ENCODE measurements around the gene C1orf116.

Gene C1orf116

DNA sequence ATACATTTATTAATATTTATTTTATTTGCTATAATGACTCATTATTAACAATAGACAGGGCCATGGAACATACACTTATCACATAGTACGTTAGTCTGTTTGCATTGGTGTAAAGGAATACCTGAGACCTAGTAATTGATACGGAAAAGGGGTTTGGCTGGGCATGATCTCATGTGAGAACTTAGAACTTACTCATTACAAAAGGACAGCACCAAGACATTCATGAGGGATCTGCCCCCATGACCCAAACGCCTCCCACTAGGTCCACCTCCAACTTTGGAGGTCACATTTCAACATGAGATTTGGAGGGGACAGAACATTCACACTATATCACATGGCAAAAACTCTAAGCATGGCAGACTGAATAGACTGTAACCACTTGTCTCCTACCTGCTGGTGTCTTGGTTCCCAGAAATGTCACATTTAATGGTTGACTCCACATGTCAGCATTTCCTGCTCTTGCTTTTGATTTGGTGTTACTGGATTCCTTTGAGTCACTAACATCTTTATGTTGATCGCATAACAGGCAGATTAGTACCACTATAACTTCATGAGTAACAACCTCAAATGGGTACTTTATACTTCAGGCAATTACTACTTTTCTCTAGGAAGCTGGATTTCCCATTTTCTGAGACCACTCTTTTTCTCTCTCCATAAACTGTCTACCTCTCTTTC, 3.5 kb upstream of the C1orf116 start:
- no peak for TF ChIP-seq ZFX (IDR thresholded peaks at IDR 0.05; ENCODE audit: borderline replicate concordance)
- TF ChIP-seq, protein P1, sequence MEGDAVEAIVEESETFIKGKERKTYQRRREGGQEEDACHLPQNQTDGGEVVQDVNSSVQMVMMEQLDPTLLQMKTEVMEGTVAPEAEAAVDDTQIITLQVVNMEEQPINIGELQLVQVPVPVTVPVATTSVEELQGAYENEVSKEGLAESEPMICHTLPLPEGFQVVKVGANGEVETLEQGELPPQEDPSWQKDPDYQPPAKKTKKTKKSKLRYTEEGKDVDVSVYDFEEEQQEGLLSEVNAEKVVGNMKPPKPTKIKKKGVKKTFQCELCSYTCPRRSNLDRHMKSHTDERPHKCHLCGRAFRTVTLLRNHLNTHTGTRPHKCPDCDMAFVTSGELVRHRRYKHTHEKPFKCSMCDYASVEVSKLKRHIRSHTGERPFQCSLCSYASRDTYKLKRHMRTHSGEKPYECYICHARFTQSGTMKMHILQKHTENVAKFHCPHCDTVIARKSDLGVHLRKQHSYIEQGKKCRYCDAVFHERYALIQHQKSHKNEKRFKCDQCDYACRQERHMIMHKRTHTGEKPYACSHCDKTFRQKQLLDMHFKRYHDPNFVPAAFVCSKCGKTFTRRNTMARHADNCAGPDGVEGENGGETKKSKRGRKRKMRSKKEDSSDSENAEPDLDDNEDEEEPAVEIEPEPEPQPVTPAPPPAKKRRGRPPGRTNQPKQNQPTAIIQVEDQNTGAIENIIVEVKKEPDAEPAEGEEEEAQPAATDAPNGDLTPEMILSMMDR (IDR thresholded peaks at IDR 0.05) = no peak
- no peak overlapping the region for H3K27ac ChIP-seq

GRCh38 chr1:207034998-207035397, 2.4 kb upstream of the C1orf116 start:
- H3K27ac ChIP-seq = no peak overlapping the region; the same call in 1 of the 2 replicates
- TF ChIP-seq, protein P1 (IDR thresholded peaks at IDR 0.05) = no peak
- no peak for TF ChIP-seq ZFX (IDR thresholded peaks at IDR 0.05; ENCODE audit: borderline replicate concordance)

DNA sequence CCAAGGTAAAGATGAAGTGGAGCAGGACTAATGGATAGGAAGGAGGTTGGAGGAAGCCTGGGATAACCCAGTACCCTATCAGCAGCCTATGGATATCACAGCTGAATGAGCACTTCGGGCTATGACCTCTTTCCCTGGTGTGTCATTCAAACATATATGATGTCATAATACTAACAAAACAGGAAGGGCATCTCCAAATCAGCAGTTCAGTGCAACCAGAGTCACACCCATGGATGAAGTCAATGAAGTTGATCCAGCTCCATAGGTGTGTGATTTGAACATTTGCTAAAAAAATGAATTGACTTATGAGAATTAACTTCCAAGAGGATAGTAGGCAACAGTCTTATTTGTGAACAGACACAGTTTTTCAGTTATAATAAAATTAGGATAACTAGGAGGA, 1.7 kb upstream of the C1orf116 start:
- no peak for TF ChIP-seq ZFX (IDR thresholded peaks at IDR 0.05; ENCODE audit: borderline replicate concordance)
- TF ChIP-seq, protein P1 (IDR thresholded peaks at IDR 0.05) = no peak
- H3K27ac ChIP-seq = peak overlapping the region; percentile 100

GRCh38 chr1:207033302-207033701, 746 bp upstream of the C1orf116 start:
- no peak for TF ChIP-seq ZFX (IDR thresholded peaks at IDR 0.05; ENCODE audit: borderline replicate concordance)
- TF ChIP-seq, protein P1 (IDR thresholded peaks at IDR 0.05) = no peak
- H3K27ac ChIP-seq = peak overlapping the region; percentile 100

DNA sequence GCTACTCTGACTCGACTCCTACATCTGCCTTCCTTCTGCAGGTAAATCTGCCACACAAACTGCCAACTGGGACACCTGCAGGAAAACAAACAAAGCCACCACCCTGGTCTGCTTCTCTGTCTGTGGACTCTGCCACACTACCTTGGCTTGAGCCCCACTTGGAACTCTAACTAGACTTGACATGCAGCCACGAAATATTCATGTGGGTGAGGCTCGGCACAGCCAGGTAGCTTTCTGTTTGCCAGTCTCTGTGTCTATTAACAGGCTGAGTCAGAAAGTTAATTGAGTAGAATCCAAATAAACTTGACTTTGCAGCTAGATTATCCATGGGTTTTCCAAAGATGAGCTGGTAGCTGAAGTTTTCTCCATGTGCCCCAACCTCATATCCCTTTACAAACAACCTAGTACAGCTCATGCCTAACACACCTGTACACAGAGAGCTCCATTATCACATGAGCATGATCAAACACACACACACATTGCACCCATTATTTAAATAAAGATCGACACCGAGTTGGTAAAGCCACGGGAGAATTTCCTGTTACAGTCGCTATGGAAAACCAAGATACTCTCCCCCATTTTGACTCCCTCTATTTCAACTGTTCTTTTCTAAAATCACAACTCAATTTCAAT, 808 bp downstream of the C1orf116 start:
- H3K27ac ChIP-seq = peak overlapping the region; percentile 100
- no peak for TF ChIP-seq ZFX (IDR thresholded peaks at IDR 0.05; ENCODE audit: borderline replicate concordance)
- TF ChIP-seq, protein P1 (IDR thresholded peaks at IDR 0.05) = no peak

- H3K27ac ChIP-seq = peak overlapping the region; percentile 100
- TF ChIP-seq ZFX (IDR thresholded peaks at IDR 0.05; ENCODE audit: borderline replicate concordance) = no peak
- TF ChIP-seq, protein P1 (IDR thresholded peaks at IDR 0.05) = no peak
Measured at GRCh38 chr1:207031016-207031415, 1.5 kb downstream of the C1orf116 start.

DNA sequence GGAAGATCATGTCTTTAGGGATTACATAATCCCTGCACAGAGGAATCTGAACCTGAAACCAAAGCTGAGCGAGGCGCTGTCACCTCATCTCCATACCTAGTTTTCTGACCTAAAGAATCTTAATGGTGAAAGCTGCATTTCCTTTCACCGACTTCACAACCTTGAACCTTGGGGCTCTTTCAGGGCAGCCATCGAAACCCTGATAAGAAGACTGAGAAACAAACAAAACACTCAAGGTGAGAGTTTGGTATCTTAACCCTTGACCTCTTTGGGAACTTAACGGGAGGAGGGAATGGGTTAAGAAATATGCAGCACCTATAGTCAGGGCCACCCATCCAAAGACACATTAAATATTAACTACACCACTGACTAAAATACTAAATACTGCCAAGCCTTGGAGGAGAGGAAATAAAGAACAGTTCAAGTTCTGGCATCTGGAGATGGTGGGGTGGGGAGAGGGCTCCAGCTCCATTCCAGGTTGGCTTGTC, 2.0 kb downstream of the C1orf116 start:
- TF ChIP-seq, protein P1 (IDR thresholded peaks at IDR 0.05) = no peak
- no peak for TF ChIP-seq ZFX (IDR thresholded peaks at IDR 0.05; ENCODE audit: borderline replicate concordance)
- peak overlapping the region; percentile 100 for H3K27ac ChIP-seq
